ENCODE data around the gene GTF2IRD1. TPM values are rescaled to one million over a fixed set of nuclear protein-coding genes. Genes with fewer than 3 reads are reported as not detected.
"Not testable (repeated sequence)": the region's sequence is repeated elsewhere in the genome, so short reads cannot be mapped to it uniquely, and the experiment has no call there.

The GTF2IRD1 gene
- total RNA-seq, 1 donor from 2014 or later: 21.7 TPM

DNA sequence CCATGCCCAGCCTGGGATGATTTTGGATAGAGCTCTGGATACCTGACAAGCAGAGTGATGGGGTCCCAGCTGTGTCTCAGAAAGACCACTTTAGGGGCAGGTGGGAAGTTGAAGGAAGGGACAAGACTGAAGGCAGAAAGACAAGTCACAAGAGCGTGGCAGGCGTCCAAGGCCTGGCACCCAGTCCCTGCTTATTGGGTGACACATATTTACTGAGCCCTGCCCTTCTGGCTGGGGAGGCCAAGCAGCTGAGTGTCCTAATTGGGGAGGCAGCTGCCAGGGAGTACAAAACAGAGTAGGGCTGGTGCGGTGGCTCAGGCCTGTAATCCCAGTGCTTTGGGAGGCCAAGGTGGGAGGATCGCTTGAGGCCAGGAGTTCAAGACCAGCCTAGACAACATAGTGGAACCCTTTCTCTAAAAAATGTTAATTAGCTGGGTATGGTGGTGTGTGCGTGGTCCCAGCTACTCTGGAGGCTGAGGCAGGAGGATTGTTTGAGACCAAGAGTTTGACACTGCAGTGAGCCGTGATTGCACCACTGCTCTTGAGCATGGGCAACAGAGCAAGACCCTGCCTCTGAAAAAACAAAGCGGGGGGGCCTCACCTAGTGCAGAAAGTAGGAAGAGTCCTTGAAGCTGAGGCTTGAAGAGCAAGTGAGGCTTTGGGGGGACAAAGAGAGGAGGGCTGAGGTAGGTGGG is 150.8 kb downstream of the GTF2IRD1 start:
- intact Hi-C loops (cut with DNase I): no loop called here
- ATAC-seq (ENCODE audit: poor library complexity) (peak; percentile 48), DNase-seq (peak; percentile 66)

GRCh38 chr7:74606101-74606908 is 152.6 kb downstream of the GTF2IRD1 start:
- intact Hi-C loops (cut with DNase I): no loop called here

DNA sequence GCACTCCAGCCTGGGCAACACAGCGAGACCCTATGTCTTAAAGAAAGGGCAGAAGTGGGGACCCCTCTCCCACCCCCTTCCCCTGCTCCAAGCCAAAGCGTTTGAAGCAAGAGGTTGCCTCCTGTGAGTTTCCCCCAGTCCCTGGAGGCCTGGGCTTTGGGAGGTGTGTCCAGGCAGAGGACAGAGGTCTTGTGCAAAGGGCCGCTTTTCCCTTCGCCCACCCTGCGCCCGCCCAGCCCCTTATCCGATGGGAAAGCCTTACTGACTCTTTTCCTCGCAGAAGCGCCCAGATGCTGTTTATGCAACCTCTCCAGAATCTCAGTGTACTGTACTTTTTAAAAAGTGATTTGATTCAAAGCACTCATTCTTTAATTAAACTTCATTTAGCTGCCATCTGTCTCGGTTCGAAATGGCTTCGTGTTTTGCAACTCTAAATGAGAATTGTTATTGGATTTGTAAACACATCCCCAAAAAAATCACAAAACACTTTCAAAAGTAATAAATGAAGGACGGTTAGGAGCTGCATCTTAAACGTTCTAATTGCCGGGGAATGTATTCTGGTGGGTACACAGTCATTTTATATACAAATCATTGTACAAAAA is 153.3 kb downstream of the GTF2IRD1 start:
- peak; percentile 11 for ATAC-seq (ENCODE audit: poor library complexity)
- DNase-seq: no peak
- intact Hi-C loops (cut with DNase I): no loop called here

More at GRCh38 chr7:74606101-74606908, 152.6 kb downstream of the GTF2IRD1 start:
- DNase-seq (peak; percentile 57), ATAC-seq (ENCODE audit: poor library complexity) (peak; percentile 81)

- intact Hi-C loops (cut with DNase I): no loop called here
- peak; percentile 58 for ATAC-seq (ENCODE audit: poor library complexity)
- DNase-seq: no peak
These were observed 158.5 kb downstream of the GTF2IRD1 start for GRCh38 chr7:74612015-74612829.

- no peak for DNase-seq
- intact Hi-C loops (cut with DNase I): no loop called here
These were observed 162.5 kb downstream of the GTF2IRD1 start for GRCh38 chr7:74615933-74616780.

DNA sequence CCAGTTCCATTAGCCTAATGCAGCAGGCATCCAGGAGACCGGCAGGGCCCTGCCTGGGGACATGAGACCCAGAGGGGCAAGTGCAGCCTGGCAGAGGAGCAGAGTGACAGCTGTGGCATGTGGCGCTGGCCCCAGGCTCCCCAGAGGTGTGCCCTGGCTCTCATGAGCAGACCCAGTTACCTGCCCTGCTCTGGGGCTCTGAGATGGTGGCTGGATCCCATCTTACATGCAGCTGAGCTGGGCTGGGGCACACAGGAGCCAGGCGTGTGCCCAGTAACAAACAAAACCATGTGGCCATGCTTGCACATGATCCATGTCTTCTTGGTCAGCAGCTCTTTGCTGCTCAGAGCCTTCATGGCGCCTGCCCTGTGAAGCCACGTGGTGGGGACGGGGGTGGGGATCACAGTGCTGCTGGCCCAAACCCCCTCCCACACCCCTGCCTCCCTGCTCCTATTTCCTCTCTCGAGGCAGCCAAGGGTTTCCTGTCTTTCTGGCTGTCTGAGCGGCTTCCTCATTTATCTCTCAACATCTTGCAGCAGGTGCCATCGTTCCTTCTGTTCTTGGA is 163.6 kb downstream of the GTF2IRD1 start:
- DNase-seq (peak; percentile 56), ATAC-seq (ENCODE audit: poor library complexity) (peak; percentile 41)
- intact Hi-C loops (cut with DNase I): no loop called here

More at GRCh38 chr7:74615933-74616780, 162.5 kb downstream of the GTF2IRD1 start:
- no peak for ATAC-seq (ENCODE audit: poor library complexity)

DNA sequence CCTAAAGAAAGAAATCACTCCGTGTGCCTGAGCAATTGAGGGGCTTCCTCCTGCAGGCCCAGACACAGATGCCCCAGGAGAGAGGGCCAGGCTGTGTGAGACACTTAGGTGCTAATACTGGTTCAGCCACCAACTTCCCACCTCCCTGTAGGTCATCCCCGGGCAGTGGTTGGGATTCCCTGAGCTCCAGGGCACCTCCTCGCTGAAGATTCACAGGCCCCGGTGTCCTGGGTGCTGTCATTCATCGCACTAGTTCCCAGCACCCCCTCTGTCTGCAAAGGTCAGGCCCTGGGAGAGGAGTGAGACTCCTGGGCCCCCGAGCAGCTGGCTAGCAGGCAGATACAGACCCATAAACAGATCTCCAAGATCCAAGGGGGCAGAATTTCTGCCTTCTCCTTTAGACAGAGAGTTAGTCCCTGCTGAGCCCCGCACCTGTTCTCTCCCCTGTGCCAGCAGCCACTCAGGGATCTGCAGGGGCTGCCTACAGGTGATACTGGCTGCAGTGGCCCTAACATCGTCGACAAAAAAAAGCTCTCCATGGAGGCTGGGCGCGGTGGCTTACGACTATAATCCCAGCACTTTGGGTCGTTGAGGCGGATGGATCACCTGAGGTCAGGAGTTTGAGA is 165.6 kb downstream of the GTF2IRD1 start:
- no peak for DNase-seq
- intact Hi-C loops (cut with DNase I): no loop called here
- no peak for ATAC-seq (ENCODE audit: poor library complexity)

DNA sequence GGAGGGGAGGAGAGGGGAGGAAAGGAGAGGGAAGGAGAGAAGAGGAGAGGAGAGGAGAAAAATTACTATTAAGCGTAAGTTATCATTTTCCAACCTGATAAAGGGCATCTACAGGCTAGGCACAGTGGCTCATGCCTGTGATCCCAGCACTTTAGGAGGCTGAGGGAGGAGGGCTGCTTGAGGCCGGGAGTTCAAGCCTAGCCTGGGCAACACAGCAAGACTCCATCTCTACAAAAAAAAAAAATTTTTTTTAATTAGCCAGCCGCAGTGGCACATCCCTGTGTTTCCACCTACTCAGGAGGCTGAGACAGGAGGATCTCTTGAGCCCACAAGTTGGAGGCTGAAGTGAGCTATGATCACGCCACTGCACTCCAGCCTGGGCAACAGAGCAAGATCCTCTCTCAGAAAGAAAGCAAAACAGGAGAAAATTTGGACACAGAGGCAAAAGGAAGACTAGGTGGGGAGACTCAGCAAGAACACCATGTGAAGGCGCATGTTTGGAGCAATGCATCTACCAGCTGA is 168.6 kb downstream of the GTF2IRD1 start:
- DNase-seq: no peak
- ATAC-seq (ENCODE audit: poor library complexity): no peak
- intact Hi-C loops (cut with DNase I): no loop called here

GRCh38 chr7:74623135-74623534 is 169.4 kb downstream of the GTF2IRD1 start:
- DNase-seq (no peak), ATAC-seq (ENCODE audit: poor library complexity) (no peak)
- intact Hi-C loops (cut with DNase I): no loop called here

DNA sequence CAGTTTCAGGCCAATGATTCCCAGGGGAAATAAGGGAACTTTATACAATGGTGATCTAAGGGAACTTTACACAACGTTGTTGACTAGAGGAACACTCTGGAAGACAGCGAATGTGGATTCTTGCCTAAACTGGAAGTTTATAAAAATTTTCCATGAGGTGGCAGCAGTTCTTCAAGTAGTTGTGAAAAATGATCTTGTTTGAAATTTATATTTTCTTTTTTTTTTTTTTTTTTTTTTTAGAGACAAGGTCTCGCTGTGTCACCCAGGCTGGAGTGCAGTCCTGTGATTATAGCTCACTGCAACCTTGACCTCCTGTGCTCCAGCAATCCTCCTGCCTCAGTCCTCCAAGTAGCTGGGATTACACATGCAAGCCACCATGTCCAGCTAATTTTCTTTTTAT is 171.7 kb downstream of the GTF2IRD1 start:
- DNase-seq: no peak
- intact Hi-C loops (cut with DNase I): no loop called here
- ATAC-seq (ENCODE audit: poor library complexity): peak; percentile 50

GRCh38 chr7:74627661-74628411 is 174.1 kb downstream of the GTF2IRD1 start:
- intact Hi-C loops (cut with DNase I): no loop called here
- peak; percentile 85 for ATAC-seq (ENCODE audit: poor library complexity)
- peak; percentile 48 for DNase-seq

DNA sequence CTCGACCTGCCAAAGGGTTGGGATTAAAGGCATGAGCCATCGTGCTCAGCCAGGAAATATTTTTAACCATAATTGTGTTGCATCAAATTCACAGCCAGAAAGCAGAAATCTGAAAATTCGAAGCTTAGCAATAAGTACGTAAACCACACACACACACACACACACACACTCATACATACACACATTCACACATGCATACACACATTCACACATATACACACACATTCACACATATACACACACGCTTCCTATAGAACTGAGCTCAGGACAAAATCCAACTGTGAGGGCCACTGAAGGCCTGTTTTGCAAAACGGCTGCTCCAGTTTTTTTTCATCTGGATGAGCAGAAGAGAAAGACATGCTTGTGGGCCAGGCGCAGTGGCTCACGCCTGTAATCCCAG is 178.8 kb downstream of the GTF2IRD1 start:
- ATAC-seq (ENCODE audit: poor library complexity) (no peak), DNase-seq (no peak)
- intact Hi-C loops (cut with DNase I): no loop called here

DNA sequence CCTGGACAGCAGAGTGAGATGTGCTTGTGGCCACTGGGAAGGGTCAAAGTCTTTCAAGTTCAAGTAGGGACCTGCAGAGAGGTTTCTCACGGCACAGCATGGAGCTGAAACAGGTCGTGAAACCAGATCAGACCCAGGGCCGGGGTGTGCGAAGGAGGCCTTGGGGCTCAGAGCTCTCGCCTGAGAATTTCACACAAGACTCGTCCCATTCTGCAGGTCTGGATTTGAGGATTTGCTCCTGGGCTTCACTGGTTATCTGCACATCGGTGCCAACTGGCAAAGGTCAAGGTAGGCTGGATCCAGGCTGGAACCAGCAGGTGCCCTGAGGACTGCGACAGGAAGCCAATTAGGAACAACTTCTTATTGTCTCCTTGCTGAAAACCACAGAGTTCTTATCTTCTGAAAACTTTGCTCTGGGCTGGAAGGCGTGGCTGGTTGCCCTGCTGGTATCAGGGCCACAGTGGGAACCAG is 179.8 kb downstream of the GTF2IRD1 start:
- DNase-seq (no peak), ATAC-seq (ENCODE audit: poor library complexity) (no peak)
- intact Hi-C loops (cut with DNase I): no loop called here

DNA sequence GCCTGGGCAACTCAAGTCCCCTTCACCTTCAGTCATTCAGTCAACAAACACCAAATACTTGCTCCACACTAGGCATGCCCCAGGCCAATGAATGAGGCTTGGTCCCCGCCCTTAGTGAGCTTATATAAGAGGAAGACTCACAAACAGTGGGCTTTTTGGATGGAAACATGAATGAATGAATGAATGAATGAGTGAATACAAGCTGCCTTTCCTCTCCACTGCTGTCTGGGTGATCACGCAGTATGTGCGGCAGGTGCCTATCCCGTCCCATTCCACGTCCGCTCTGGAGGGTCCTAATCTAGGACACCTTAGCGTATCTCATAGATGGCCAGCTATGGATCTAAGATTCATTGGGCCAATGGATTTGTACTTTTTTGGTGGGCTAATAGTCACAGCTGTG is 184.0 kb downstream of the GTF2IRD1 start:
- DNase-seq (no peak), ATAC-seq (ENCODE audit: poor library complexity) (no peak)
- intact Hi-C loops (cut with DNase I): no loop called here

DNA sequence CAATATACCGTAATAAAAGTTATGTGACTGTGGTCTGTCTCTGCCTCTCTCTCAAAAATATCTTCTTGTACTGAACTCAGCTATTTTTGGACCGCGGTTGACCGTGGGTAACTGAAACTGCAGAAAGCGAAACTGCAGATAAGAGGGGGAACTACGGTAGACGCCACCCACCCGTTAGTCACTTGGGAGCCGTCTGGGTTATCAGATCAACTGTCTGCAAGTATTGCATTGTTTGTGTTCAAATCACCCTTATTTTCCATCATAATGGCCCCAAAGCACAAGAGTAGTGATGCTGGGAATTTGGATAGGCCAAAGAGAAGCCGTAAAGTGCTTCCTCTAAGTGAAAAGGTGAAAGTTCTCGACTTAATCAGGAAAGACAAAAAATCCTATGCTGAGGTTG is 196.3 kb downstream of the GTF2IRD1 start:
- DNase-seq; intact Hi-C loops (cut with DNase I): not testable (repeated sequence)
- ATAC-seq (ENCODE audit: poor library complexity): peak; percentile 84

DNA sequence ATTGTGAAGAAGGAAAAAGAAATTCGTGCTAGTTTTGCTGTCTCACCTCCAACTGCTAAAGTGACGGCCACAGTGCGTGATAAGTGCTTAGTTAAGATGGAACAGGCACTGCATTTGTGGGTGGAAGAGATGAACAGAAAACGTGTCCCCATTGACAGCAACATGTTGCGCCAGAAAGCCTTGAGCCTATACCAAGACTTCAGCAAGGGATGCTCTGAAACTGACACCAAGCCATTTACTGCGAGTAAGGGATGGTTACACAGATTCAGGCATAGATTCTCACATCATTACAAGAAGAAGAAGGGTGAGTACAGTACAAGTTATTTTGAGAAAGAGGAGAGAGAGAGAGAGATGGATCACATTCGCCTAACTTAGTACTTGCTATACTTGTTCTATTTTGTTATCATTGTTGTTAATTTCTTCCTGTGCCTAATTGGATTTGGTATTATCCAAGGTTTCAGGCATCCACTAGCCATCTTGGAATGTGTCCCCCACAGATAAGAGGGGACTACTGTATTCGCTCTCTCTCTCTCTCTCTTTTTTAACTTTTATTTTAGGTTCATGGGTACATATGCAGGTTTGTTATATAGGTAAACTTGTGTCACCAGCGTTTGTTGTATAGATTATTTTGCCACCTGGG is 196.9 kb downstream of the GTF2IRD1 start:
- DNase-seq; intact Hi-C loops (cut with DNase I): not testable (repeated sequence)
- peak; percentile 39 for ATAC-seq (ENCODE audit: poor library complexity)

Data from Right ventricle myocardium superior (tissue), 1 donor.